Measurements from ENCODE around the gene AGXT2. TPM values are rescaled to one million over a fixed set of nuclear protein-coding genes. Genes with fewer than 3 reads are reported as not detected.

Gene AGXT2
- total and polyA plus RNA-seq, 9 of the 15 experiments (the other 6 are each of a cell fraction or from before 2014, with no cell fraction given), result not detected

- ATAC-seq, result peak; percentile 63
- no peaks in the 10 kb centered on the region for H3K79me2 ChIP-seq (ENCODE audit: control insufficient read depth, insufficient read depth, low read length)
- BruUV-seq (replicated peaks), result no TSS peak
- H4K20me1 ChIP-seq (replicated peaks; ENCODE audit: control insufficient read depth, insufficient read depth, low read length), result no peaks in the 10 kb centered on the region
- H2AFZ ChIP-seq (ENCODE audit: low read depth, low read length), result no peak overlapping the region
- H3K4me3 ChIP-seq, result no peak overlapping the region
- H3K9me3 ChIP-seq (replicated peaks; ENCODE audit: control insufficient read depth, insufficient read depth, low read depth, low read length), result no peaks in the 10 kb centered on the region
- TF ChIP-seq RAD21 (CRISPR knock-in tag; conservative IDR thresholded peaks at IDR 0.05 in 1 of 2, IDR thresholded peaks at IDR 0.05 in 1 of 2) (peak in 1 of 2 experiments; percentile 37; a peak in 1 of 4 replicates), PML (IDR thresholded peaks at IDR 0.05; ENCODE audit: low read length) (no peak), HMGXB4 (CRISPR knock-in tag; IDR thresholded peaks at IDR 0.05) (no peak), CEBPB (tag; IDR thresholded peaks at IDR 0.05) (no peak)
- TF ChIP-seq, protein P1, sequence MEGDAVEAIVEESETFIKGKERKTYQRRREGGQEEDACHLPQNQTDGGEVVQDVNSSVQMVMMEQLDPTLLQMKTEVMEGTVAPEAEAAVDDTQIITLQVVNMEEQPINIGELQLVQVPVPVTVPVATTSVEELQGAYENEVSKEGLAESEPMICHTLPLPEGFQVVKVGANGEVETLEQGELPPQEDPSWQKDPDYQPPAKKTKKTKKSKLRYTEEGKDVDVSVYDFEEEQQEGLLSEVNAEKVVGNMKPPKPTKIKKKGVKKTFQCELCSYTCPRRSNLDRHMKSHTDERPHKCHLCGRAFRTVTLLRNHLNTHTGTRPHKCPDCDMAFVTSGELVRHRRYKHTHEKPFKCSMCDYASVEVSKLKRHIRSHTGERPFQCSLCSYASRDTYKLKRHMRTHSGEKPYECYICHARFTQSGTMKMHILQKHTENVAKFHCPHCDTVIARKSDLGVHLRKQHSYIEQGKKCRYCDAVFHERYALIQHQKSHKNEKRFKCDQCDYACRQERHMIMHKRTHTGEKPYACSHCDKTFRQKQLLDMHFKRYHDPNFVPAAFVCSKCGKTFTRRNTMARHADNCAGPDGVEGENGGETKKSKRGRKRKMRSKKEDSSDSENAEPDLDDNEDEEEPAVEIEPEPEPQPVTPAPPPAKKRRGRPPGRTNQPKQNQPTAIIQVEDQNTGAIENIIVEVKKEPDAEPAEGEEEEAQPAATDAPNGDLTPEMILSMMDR (IDR thresholded peaks at IDR 0.05 in 2 of 3, conservative IDR thresholded peaks at IDR 0.05 in 1 of 3; ENCODE audit: insufficient read depth in 2 of 3, low read depth in 1 of 3, low read length in 3 of 3), result peak in 1 of 3 experiments; percentile 30; a peak in 1 of 6 replicates
- 1% methylated on average over 10 of the region's 10 CpGs for WGBS (ENCODE audit: insufficient coverage, low coverage, missing lambda C conversion rate)
- H3K36me3 ChIP-seq (ENCODE audit: control insufficient read depth, insufficient read depth, low read length), result no peaks in the 10 kb centered on the region
- POLR2A ChIA-PET, result no interaction called here
- intact Hi-C loops (cut with micrococcal nuclease) (no loop called here), in situ Hi-C loops (cut with MboI) (no loop called here)
- no peak overlapping the region for H3K4me2 ChIP-seq (ENCODE audit: insufficient read depth, low read length)
- no peak for FAIRE-seq
- H3K27me3 ChIP-seq (ENCODE audit: control insufficient read depth in 2 of 2, insufficient read depth in 2 of 2, low read length in 2 of 2), result peaks cover 7 to 31% of the 10 kb centered on the region in 2 experiments; a peak in 3 of 5 replicates
- no peaks in the 10 kb centered on the region for H3K9me1 ChIP-seq (ENCODE audit: control insufficient read depth, insufficient read depth, low read length)
- CTCF ChIA-PET (ENCODE audit: low intra/inter-chr PET ratio), result no interaction called here
- peak in 1 of 4 experiments; percentile 3 for DNase-seq (ENCODE audit: extremely low read depth in 1 of 4, low spot score in 3 of 4)
- no peak overlapping the region for H3K27ac ChIP-seq (ENCODE audit: extremely low read depth, low read depth, low read length)
- H3K9ac ChIP-seq (ENCODE audit: insufficient read depth in 1 of 2, low read depth in 2 of 2, low read length in 2 of 2), result no peak overlapping the region
- no peaks in the 10 kb centered on the region for H3K4me1 ChIP-seq (replicated peaks in 1 of 2; ENCODE audit: control insufficient read depth in 2 of 2, insufficient read depth in 2 of 2, low read length in 2 of 2)
These were observed 17.2 kb downstream of the AGXT2 start for GRCh38 chr5:35030426-35031100.

Data from K562 (cell line).